HUDEP-2 (cell line): ENCODE measurements around the gene GPR152.
A peak's percentile ranks its signal among the peaks of the same experiment; 100 is the strongest.

Experiments used
- DNase-seq, 76 experiments: peaks; one replicate each; lab custom pipeline; 2025; ENCODE audit not compliant: unreplicated experiment in 76 of 76; lab: John Stamatoyannopoulos, UW

The GPR152 gene

DNA sequence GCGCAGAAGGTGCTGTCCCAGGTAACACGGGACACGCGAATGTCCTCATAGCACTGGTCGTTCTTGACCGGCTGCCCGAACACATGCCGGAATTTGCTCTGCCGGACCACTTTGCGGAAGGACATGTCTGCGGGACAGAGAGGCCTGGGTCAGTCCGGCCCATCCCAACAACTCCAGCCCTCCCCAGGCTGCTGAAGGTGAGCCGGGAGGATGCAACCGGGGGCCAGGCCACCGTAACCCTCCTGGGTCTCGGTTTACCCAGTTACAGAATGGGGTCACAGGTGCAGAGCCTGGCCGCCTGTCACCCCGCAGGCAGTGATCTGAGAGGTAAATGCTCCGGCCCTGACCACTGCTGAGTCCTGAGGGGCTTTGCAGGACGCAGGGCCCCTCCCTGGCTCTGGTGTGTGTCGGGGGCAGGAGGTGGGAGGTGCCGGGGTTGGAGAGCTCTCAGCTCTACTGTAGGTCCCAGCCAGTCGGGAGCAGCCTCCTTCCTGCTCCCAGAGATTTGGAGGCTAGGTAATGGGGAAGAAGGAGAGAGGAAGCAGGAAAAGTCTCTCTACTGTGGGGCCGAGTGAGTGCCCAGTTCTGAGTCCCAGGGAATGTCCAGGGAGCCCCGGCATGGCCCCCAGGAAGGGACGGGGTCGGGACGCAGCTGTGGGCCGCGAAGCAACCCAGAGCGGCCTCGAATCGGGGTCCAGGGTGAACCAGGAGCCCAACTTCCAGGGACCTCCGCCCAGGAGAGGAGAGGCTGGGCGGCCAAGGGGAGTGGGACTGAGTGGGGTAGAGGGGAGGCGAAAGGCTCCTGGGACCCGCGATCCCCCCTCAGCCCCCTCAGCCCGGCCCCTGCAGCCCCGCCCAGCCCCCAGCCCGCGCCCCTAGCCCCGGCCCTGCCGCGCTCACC lies 9.8 kb downstream of the GPR152 start:
- DNase-seq: no peak

DNA sequence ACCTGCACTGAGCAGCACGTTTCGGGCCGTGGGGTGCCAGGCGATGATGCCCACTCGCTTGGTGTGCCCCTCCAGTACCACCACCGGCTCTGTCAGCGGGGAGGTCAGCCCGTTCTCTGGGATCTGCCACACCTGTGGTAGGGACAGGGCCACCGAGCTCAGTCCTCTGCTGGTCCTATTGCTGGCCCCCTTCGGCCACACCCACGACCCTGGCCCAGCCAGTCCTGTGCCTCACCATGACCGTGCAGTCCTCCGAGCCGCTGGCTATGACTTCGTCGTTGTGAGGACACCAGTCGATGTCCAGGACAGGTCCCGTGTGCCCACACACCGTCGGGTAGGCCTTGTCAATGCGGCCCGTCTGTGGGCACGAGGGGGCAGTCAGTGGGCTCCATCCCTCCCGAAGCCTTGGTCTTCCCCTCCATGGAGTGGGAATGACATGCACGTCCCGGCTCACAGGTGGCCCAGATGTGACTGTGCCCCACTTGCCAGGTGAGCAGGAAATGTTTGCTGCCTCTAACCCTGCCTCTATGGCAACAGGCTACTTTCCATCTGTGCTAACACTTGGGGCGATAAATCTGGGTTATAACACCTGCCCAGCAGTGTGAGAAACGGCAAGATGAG lies 10.7 kb downstream of the GPR152 start:
- no peak for DNase-seq

DNA sequence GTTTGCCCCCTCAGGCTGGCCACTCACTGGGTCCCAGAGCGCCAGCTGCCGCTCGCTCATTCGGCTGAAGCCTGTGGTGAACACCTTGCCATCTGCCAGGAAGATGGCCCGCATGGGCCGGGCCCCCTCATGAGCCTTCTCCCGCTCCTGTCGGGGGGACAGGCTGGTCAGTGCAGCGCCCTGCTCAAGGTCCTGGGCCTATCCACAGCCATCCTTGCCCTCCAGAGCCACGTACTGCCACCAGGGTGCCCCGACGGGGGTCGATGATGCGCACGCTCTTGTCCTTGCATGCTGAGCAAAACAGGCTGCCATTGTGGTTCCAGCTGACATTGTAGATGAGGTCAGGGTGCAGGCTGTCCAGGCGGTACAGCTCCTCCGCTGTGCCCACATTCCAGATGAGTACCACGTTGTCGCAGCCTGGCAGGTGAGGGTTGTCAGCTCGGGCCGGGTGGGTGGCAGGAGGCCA lies 11.4 kb downstream of the GPR152 start:
- peak in 1 of 76 experiments; percentile 10 for DNase-seq

DNA sequence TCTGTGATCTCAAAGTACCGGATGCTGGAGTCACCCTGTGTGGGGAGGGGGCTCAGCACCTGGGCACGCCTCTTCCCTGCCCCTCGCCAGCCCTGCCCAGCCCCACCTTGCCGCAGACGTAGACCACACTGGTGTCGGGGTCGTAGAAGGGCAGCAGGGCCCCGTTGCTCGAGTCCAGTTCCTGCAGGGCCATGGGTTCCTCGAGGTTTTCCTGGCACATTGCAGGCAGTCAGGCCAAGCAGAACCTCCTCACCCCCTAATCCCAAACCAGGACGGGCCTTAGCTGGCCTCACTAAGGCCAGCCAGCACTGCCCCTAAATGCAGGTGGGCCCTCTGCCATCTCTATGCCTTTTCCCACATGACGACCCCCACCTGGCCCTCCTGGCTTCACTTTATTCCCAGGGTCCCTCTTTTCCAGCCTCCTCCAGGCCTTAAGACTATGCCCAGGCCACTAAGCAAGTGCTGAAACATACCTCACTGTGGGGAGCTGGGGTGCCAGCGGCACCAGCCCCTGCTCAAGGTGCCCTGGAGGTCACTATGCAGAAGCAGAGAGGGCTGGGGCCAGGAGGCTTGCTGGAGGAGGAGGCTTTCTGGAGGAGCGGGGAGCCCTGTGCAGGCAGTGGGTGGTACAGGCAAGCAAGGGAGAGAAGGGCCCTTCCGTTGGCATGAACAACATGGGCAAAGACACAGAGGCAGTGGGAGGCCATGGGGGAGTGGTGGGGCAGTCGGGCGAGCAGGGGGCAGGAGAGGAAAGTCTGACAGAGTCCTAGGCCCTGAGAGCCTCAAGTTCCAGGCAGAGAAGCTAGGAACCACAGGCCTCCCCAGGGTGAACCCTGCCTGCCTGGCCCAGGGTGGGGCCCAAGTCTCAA lies 12.1 kb downstream of the GPR152 start:
- no peak for DNase-seq

DNA sequence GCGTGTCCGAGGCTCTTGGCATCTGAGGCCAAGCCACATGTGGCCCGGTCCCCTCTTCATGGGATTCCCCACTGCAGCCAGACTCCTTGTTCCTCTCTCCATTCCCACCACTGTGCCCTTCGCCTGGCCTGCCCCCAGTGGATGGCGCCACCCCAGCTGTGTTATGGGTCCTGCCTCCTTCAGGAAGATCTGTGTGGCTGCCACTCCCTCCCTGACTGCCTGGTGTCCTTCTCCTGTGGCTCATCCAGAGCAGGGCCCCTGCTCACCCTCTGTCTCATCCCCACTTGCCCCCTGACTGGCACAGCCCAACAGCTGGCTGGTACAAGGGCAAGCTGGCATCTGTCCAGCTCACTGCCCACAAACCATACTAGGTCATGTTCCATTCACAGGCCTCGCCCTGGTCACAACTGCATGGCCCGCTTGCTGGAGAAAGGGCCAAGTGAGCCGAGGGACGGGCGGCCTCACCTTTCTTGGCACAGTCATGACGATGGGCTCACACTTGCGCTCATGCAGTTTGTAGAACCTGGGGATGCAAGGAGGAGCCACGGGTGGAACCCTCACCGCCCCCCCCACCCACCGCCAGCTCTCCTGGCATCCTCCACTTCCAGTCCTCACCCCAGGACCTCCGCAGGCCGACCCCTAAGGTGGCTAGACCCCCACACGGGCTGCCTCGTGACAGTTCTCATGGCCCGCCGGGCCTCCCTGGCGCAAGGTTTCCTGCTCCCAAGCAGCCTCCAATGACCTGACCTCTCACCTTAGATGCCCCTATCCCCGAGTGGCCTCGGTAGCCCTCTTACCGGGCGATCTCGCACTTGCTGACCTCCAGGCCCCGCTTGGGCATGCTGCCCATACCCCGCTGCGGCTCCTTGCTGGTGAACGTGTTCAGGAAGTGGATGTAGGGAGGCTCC lies 13.0 kb downstream of the GPR152 start:
- DNase-seq: peak in 36 of 76 experiments; percentile 4 to 56 (median 28)

DNA sequence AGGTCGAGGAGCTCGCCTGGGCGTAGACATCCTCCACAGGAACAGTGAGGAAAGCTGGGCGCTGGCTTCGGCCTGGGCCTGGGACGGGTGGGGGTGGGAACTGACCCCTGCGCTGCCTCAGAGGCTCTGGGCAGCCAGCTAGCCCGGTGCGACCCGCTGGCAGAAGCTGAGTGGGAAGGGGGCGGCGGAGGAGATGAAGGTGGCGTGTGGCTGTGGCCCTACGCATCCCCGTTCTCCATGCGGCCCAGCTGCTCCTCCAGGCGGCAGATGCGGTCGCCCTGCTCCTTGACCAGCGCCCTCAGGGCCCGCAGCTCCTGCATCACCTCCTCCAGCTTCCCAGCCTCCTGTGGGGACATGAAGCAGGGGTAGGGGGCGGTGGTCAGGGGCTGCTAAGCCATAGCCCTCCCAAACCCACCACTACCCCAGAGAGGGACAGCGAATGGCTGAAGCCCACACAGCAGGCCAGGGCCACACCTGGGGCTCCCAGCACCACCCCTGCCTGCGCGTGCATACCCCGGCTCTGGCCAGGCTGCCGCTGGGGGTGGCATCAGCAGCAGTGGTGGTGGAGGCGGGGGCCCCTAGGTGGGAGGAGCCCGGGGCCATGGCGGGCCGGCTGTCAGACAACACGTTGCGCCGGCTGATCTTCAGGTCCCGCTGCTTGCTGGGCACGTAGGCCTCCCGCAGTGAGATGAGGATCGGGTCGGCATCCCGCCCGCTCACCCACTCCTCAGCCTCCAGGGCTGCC lies 14.2 kb downstream of the GPR152 start:
- no peak for DNase-seq

DNA sequence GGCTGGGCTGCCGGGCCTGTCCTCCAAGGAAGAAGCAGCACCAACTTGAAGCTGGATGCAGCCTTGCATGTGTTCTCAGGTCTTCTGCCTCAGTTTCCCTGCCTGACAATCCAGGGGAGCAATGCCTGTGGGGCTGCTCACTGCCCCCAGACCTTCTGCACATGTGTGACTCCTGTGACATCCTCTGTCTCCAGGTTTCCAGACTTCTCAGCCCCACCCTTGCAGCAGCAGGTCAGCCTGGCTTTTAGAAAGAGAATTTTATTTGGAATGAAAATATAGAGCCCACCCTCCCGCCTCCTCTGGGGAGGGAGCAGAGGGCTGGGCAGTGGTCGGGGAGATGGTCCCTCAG lies 14.7 kb downstream of the GPR152 start:
- no peak for DNase-seq

DNA sequence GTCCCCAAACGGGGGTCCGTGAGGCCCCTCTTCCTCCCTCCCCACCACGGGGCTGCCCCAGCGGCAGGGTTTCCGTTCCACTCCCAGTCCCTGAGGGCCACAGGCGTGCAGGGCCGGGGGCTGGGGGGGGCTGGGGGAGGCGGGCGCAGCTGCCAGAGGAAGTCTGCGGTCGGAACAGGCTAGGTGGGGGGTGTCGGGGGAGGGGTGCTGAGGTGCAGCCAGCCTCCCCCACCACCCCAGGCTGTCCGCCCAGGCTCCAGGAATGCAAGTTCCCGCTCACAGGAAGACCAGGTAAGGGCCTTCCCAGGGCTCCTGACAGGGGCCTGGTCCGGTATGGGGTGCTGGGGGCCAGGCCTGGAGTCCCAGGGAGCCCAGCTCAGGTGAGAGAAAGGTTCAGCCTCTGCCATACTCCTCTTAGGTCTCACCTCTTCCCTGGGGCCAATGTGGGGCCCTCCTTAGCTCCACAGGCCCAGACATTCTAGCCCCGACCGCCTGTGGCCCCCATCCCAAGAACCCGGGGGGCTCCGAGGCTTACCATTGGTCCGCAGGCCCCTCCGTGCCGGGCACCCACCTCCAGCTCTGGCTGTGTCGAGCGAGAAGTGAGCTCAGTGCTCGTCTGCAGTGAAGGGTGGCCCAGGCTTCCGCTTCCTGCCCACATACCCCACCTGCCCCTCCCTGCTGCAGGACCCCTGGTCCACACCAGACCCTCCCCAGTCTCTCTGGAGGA lies 15.3 kb downstream of the GPR152 start, which contains the start of gene PTPRCAP:
Gene PTPRCAP, minus strand, starts transcription at position 601 of the 727 bp plus-strand sequence. Its CDS starts 63 bp downstream, at position 538.
- DNase-seq: no peak

DNA sequence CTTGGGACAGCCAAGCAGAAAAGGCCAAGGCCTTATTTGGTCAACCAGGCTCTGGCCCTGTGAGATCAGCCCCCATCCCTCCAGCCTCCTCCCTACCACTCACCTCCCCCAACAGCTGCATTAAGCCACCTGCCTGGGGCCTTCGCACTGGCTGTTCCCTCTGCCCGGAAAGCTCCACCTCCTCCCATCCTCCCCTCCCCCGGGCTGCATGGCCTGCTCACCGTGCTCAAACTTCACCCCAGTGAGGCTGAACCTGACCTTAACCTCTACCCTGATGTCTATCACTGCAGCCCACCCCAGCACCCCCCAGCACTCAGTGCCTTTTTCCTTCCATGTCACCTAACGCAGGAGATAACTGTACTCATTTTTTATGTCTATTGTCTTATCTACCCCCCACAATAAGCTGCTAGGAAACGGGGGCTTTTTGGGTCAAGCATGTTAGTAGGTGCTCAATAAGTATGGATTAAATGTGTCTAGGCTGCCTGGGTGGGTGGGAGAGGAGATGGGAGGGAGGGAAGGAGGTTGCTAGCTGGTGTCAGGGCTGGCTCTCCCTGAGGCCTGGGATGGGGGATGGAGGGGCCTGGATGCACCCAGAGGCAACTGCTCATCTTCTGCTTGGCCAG lies 16.0 kb downstream of the GPR152 start:
- DNase-seq: no peak

DNA sequence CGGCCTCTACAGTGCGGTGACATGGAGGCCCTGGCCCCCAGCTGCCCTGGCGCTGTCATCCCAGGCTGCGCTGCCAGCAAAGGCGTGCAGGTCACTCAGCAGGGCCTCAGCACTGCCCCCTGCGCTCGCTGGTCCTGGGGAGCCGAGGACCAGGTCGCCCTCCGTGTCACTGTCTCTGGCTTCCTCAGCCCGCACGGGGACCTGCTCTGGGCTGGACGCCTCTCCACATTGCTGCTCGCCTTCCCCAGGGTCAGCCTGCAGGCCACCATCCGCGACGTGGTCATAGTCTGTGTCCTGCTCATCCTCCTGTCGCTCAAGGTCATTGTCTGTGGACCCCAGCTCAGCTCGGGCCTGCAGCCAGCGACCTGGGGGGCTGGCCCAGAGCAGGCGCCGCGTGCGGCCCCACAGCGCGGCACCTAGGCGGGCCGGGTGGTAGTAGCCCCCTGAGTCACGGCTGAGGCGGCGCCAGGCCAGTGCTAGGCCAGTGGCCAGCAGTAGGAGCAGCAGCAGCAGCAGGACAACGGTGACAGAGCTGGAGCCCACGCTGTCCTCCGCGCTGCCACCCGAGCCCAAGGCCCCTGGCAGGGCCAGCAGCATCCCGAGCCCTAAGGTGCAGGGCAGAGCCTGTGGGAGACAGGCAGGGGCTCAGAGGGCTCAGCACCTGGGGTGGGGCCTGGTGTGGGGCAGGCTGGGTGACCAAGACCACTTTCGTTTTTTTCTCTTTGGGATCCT lies 16.6 kb downstream of the GPR152 start:
- no peak for DNase-seq

DNA sequence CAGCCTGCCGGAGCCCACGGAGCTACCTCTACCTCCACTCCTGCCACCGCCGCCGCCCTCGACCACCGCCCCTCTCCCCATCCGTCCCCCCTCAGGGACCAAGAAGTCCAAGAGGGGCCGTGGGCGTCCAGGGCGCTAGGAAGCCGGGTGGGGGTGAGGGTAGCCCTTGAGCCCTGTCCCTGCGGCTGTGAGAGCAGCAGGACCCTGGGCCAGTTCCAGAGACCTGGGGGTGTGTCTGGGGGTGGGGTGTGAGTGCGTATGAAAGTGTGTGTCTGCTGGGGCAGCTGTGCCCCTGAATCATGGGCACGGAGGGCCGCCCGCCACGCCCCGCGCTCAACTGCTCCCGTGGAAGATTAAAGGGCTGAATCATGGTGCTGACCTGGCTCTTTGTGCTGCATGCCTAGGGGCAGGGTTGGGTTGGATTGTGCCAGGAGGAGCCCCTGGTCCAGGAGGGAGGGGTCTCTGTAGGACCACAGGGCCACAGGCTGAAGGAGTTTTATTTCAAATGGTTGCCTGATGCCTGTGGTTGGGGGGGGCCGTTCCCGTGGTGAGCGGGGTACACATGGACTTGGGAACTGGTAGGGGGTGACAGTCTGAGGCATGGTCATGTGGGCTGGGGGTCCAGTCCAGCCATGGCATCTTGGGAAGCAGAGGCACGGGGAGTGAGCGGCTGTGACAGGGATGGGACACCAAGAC lies 17.4 kb downstream of the GPR152 start:
- DNase-seq: no peak

DNA sequence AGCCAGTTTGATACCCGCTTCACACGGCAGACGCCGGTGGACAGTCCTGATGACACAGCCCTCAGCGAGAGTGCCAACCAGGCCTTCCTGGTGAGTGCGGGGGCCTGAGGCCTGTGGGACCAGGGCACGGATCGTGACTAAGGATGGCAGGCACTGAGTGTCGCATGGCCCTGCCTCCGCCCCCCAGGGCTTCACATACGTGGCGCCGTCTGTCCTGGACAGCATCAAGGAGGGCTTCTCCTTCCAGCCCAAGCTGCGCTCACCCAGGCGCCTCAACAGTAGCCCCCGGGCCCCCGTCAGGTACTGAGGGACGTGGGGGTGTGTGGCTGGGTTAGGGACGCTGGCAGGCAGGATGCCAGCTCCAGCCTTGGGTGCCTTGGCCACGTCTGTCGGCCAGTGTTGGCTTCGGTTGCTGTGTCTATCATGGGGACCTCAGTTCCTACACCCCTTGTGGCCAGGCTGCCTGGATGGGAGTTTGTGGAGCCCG lies 18.1 kb downstream of the GPR152 start:
- DNase-seq: no peak

DNA sequence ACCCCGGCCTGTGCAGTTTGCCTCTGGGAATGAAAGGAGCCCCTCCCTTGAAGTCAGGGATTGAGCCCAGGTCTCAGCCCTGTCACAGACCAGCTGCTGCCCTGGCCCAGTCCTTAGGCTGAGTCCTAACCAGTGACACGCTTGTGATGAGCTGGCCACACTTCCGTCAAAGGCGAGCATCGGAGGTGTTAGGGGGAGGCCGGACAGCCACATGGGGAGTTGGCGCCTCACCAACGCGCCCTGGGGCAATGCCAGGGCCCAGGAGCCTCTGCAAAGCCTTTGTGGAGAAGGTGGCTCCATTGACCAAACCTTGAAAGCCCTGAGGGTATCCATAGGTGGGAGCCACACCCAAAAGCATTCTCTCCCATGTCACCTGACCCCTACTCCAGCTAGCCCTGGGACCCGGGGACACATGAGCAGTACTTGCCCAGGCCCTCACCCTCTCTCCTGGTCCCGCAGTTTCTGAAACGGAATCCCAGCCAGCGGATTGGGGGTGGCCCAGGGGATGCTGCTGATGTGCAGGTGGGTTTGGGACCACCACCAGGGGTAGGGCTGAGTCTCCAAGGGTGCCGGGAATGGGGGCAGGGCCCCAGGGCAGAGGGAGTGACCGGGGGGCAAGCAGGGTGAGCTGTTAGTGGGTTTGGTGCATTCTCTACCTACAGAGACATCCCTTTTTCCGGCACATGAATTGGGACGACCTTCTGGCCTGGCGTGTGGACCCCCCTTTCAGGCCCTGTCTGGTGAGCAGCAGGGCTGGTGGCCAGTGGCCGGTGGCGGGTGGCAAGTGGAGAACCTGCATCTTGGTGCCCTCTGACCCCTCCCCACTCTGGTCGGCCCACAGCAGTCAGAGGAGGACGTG lies 18.8 kb downstream of the GPR152 start:
- no peak for DNase-seq

DNA sequence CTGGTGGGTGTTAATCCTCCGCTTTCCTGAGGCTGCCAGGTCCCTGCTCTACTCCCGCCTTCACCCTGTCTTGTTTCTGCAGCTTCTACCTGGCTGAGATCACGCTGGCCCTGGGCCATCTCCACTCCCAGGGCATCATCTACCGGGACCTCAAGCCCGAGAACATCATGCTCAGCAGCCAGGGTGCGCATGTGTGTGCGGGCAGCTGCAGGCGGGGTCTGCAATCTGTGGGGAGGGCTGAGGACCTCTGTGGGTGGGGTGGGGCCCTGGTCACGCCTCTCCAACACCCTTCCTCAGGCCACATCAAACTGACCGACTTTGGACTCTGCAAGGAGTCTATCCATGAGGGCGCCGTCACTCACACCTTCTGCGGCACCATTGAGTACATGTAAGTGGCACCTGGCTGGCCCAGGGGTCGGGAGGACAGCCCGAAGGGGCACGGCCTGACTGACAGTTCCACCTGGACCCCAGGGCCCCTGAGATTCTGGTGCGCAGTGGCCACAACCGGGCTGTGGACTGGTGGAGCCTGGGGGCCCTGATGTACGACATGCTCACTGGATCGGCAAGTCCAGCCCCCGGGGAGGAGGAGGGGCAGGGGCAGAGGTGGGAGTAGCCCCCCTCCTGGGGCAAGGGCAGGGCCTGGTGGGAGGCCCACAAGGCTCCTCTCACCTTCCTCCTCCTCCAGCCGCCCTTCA lies 19.7 kb downstream of the GPR152 start:
- DNase-seq: no peak
